Fibroblast of lung (primary cell): ENCODE data around the gene ZNF611.
"Not testable (repeated sequence)": the region's sequence is repeated elsewhere in the genome, so short reads cannot be mapped to it uniquely, and the experiment has no call there.

Experiments used
- EZH2 ChIP-seq: IDR thresholded peaks from 2 replicates; pipeline ENCODE4 v1.5.1; 2012; ENCODE audit warnings: low read length, control low read depth, mild to moderate bottlenecking; ENCODE audit errors: missing control alignments
- TF ChIP-seq, protein P1 (sequence below), 2 donors: IDR thresholded peaks in 1 of 2; conservative IDR thresholded peaks in 1 of 2; 1 replicate in 1 of 2; 2 replicates in 1 of 2; pipeline ENCODE4 v1.5.1; 2011 to 2012; ENCODE audit warnings: low read length in 2 of 2, control low read depth in 1 of 2, inconsistent platforms in 1 of 2, low read depth in 1 of 2, mild to moderate bottlenecking in 1 of 2

DNA sequence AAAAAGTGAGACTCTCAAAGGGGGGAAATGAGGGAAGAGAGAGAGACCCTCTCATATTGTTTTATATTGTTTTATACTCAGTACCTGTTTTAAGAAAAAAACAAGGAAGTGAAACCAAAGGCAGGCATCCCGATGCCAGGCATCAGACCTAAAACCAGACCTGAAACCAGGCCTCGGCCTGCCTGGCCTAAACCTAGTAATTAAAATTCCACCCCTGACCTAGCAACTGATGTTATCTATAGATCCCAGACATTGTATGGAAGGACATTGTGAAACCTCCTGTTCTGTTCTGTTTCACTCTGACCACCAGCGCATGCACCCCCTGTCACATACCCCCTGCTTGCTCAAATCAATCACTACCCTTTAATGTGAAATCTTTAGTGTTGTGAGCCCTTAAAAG lies 40.6 kb downstream of the ZNF611 start:
- TF ChIP-seq, protein P1, sequence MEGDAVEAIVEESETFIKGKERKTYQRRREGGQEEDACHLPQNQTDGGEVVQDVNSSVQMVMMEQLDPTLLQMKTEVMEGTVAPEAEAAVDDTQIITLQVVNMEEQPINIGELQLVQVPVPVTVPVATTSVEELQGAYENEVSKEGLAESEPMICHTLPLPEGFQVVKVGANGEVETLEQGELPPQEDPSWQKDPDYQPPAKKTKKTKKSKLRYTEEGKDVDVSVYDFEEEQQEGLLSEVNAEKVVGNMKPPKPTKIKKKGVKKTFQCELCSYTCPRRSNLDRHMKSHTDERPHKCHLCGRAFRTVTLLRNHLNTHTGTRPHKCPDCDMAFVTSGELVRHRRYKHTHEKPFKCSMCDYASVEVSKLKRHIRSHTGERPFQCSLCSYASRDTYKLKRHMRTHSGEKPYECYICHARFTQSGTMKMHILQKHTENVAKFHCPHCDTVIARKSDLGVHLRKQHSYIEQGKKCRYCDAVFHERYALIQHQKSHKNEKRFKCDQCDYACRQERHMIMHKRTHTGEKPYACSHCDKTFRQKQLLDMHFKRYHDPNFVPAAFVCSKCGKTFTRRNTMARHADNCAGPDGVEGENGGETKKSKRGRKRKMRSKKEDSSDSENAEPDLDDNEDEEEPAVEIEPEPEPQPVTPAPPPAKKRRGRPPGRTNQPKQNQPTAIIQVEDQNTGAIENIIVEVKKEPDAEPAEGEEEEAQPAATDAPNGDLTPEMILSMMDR (conservative IDR thresholded peaks at IDR 0.05 in 1 of 2, IDR thresholded peaks at IDR 0.05 in 1 of 2; ENCODE audit: low read depth in 1 of 2, low read length in 2 of 2), result not testable (repeated sequence)
- not testable (repeated sequence) for TF ChIP-seq EZH2
